HepG2 (cell line): Measurements from ENCODE around the gene GPR162. TPM values are rescaled to one million over a fixed set of nuclear protein-coding genes. Genes with fewer than 3 reads are reported as not detected.

Experiments used
- HDAC1 ChIP-seq: sonication (generic); formaldehyde crosslinking; IDR thresholded peaks from 2 replicates; pipeline ENCODE4 v1.5.1; 2020; ENCODE audit warnings: mild to moderate bottlenecking, missing genetic modification reagents
- HOXA9 ChIP-seq: sonication (generic); formaldehyde crosslinking; IDR thresholded peaks from 2 replicates; pipeline ENCODE4 v1.8.1; 2022; ENCODE audit warnings: missing genetic modification reagents, mild to moderate bottlenecking, moderate library complexity, borderline replicate concordance
- JDP2 ChIP-seq: sonication (generic); formaldehyde crosslinking; IDR thresholded peaks from 2 replicates; pipeline ENCODE4 v1.8.1; 2022; ENCODE audit warnings: missing genetic modification reagents, borderline replicate concordance
- MBNL3 ChIP-seq: fragments of 250-450 bp; sonication (Bioruptor Pico); conservative IDR thresholded peaks from 2 replicates; pipeline ENCODE4 v1.8.0; 2022; ENCODE audit warnings: mild to moderate bottlenecking, inconsistent platforms
- NBN ChIP-seq: fragments of 450-650 bp; conservative IDR thresholded peaks from 2 replicates; pipeline ENCODE4 v1.6.1; 2017
- PCBP2 ChIP-seq: fragments of 200-400 bp; formaldehyde crosslinking; optimal IDR thresholded peaks from 2 replicates; pipeline ENCODE3; 2018; ENCODE audit warnings: low read length, low read depth; ENCODE audit not compliant: poor library complexity, severe bottlenecking
- SP2 ChIP-seq: sonication (generic); formaldehyde crosslinking; IDR thresholded peaks from 2 replicates; pipeline ENCODE4 v1.5.1; 2020; ENCODE audit warnings: mild to moderate bottlenecking, missing genetic modification reagents
- ZBTB21 ChIP-seq: sonication (generic); formaldehyde crosslinking; IDR thresholded peaks from 2 replicates; pipeline ENCODE4 v1.4.0; 2020; ENCODE audit warnings: missing genetic modification reagents
- ZNF160 ChIP-seq: sonication (generic); formaldehyde crosslinking; IDR thresholded peaks from 2 replicates; pipeline ENCODE4 v1.8.0; 2022; ENCODE audit warnings: mild to moderate bottlenecking, inconsistent platforms, missing genetic modification reagents
- ZNF232 ChIP-seq: sonication (generic); formaldehyde crosslinking; IDR thresholded peaks from 2 replicates; pipeline ENCODE4 v1.4.0; 2020; ENCODE audit warnings: missing genetic modification reagents, borderline replicate concordance
- polyA plus RNA-seq, 8 experiments: library from polyadenylated mRNA; depleted of rRNA in 3 of 8; stranded (reverse) in 7 of 8; unstranded in 1 of 8; fragments of >200 nt; fragmentation: Illumina TruSeq in 4 of 8; extraction: Trizol in 4 of 8; gene quantifications; 2 replicates each; pipeline versions ENCODE4 v1.2.1 to v1.2.3, GENCODE V29; 2011 to 2016; ENCODE audit warnings: low read depth in 4 of 8, missing spikeins in 1 of 8, mixed read lengths in 1 of 8; ENCODE audit not compliant: insufficient read depth in 1 of 8
- total RNA-seq, 5 experiments: library from RNA; depleted of rRNA; stranded (reverse); fragments of >200 nt; fragmentation: Illumina TruSeq; extraction: Trizol; gene quantifications; 2 replicates each; pipeline ENCODE4 v1.2.3, GENCODE V29; 2016; ENCODE audit warnings: low read depth in 1 of 5
- TF ChIP-seq, protein P1 (sequence below): sonication (generic); formaldehyde crosslinking; IDR thresholded peaks from 2 replicates; pipeline ENCODE4 v1.5.0; 2020; ENCODE audit warnings: mild to moderate bottlenecking, missing genetic modification reagents, borderline replicate concordance
- TF ChIP-seq, protein P2 (sequence below): sonication (generic); formaldehyde crosslinking; IDR thresholded peaks from 2 replicates; pipeline ENCODE4 v1.4.0; 2020; ENCODE audit warnings: missing genetic modification reagents, mild to moderate bottlenecking, borderline replicate concordance
- TF ChIP-seq, protein P3 (sequence below): sonication (generic); formaldehyde crosslinking; conservative IDR thresholded peaks from 2 replicates; pipeline ENCODE4 v1.8.0; 2022; ENCODE audit warnings: mild to moderate bottlenecking, moderate library complexity, missing genetic modification reagents

Gene GPR162
- total and polyA plus RNA-seq, 2 of the 13 experiments (the other 11 are each of a cell fraction or from before 2014, with no cell fraction given): 0.08 TPM; not detected in 1

DNA sequence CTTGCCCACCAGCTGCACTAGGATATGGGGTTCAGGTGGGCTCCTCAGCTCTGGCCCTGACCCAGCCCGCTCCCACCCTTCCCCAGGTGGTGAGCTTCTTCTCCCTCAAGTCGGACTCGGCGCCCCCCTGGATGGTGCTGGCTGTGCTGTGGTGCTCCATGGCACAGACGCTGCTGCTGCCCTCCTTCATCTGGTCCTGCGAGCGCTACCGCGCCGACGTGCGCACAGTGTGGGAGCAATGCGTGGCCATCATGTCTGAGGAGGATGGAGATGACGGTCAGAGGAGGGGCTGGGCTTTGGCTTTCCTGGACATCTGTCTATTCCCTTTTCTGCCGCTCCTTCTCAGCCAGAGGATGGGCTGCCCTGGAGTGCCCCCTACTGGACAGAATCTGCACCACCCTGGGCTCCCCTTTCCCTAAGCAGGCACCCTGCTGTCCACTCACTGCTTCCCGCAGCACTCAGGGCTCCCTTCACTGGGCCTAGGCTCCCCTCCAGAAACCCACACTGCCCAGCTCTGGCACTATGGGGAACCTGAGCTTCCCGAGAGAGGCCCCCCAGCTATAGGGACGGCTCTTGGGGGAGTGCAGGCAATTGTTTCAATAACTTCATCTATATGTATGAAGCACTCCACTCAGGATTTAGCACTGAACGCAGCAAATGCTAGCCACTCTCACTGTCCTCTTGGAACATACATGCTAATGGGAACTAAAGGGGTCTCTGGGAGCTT, 3.9 kb downstream of the GPR162 start (continued):
- TF ChIP-seq, protein P1, sequence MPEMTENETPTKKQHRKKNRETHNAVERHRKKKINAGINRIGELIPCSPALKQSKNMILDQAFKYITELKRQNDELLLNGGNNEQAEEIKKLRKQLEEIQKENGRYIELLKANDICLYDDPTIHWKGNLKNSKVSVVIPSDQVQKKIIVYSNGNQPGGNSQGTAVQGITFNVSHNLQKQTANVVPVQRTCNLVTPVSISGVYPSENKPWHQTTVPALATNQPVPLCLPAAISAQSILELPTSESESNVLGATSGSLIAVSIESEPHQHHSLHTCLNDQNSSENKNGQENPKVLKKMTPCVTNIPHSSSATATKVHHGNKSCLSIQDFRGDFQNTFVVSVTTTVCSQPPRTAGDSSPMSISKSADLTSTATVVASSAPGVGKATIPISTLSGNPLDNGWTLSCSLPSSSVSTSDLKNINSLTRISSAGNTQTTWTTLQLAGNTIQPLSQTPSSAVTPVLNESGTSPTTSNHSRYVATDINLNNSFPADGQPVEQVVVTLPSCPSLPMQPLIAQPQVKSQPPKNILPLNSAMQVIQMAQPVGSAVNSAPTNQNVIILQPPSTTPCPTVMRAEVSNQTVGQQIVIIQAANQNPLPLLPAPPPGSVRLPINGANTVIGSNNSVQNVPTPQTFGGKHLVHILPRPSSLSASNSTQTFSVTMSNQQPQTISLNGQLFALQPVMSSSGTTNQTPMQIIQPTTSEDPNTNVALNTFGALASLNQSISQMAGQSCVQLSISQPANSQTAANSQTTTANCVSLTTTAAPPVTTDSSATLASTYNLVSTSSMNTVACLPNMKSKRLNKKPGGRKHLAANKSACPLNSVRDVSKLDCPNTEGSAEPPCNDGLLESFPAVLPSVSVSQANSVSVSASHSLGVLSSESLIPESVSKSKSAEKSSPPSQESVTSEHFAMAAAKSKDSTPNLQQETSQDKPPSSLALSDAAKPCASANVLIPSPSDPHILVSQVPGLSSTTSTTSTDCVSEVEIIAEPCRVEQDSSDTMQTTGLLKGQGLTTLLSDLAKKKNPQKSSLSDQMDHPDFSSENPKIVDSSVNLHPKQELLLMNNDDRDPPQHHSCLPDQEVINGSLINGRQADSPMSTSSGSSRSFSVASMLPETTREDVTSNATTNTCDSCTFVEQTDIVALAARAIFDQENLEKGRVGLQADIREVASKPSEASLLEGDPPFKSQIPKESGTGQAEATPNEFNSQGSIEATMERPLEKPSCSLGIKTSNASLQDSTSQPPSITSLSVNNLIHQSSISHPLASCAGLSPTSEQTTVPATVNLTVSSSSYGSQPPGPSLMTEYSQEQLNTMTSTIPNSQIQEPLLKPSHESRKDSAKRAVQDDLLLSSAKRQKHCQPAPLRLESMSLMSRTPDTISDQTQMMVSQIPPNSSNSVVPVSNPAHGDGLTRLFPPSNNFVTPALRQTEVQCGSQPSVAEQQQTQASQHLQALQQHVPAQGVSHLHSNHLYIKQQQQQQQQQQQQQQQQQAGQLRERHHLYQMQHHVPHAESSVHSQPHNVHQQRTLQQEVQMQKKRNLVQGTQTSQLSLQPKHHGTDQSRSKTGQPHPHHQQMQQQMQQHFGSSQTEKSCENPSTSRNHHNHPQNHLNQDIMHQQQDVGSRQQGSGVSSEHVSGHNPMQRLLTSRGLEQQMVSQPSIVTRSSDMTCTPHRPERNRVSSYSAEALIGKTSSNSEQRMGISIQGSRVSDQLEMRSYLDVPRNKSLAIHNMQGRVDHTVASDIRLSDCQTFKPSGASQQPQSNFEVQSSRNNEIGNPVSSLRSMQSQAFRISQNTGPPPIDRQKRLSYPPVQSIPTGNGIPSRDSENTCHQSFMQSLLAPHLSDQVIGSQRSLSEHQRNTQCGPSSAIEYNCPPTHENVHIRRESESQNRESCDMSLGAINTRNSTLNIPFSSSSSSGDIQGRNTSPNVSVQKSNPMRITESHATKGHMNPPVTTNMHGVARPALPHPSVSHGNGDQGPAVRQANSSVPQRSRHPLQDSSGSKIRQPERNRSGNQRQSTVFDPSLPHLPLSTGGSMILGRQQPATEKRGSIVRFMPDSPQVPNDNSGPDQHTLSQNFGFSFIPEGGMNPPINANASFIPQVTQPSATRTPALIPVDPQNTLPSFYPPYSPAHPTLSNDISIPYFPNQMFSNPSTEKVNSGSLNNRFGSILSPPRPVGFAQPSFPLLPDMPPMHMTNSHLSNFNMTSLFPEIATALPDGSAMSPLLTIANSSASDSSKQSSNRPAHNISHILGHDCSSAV (CRISPR knock-in tag): no peak
- TF ChIP-seq NBN: no peak
- TF ChIP-seq SP2 (CRISPR knock-in tag): no peak
- no peak for TF ChIP-seq HOXA9 (CRISPR knock-in tag)
- TF ChIP-seq, protein P2, sequence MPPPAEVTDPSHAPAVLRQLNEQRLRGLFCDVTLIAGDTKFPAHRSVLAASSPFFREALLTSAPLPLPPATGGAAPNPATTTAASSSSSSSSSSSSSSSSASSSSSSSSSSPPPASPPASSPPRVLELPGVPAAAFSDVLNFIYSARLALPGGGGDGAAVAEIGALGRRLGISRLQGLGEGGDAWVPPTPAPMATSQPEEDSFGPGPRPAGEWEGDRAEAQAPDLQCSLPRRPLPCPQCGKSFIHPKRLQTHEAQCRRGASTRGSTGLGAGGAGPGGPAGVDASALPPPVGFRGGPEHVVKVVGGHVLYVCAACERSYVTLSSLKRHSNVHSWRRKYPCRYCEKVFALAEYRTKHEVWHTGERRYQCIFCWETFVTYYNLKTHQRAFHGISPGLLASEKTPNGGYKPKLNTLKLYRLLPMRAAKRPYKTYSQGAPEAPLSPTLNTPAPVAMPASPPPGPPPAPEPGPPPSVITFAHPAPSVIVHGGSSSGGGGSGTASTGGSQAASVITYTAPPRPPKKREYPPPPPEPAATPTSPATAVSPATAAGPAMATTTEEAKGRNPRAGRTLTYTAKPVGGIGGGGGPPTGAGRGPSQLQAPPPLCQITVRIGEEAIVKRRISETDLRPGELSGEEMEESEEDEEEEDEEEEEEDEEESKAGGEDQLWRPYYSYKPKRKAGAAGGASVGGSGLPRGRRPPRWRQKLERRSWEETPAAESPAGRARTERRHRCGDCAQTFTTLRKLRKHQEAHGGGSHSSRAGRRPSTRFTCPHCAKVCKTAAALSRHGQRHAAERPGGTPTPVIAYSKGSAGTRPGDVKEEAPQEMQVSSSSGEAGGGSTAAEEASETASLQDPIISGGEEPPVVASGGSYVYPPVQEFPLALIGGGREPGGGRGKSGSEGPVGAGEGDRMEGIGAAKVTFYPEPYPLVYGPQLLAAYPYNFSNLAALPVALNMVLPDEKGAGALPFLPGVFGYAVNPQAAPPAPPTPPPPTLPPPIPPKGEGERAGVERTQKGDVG (CRISPR knock-in tag): peak; percentile 63; the same call in 1 of the 2 replicates
- TF ChIP-seq, protein P3, sequence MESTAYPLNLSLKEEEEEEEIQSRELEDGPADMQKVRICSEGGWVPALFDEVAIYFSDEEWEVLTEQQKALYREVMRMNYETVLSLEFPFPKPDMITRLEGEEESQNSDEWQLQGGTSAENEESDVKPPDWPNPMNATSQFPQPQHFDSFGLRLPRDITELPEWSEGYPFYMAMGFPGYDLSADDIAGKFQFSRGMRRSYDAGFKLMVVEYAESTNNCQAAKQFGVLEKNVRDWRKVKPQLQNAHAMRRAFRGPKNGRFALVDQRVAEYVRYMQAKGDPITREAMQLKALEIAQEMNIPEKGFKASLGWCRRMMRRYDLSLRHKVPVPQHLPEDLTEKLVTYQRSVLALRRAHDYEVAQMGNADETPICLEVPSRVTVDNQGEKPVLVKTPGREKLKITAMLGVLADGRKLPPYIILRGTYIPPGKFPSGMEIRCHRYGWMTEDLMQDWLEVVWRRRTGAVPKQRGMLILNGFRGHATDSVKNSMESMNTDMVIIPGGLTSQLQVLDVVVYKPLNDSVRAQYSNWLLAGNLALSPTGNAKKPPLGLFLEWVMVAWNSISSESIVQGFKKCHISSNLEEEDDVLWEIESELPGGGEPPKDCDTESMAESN (CRISPR knock-in tag): no peak
- no peak for TF ChIP-seq JDP2 (CRISPR knock-in tag)
- no peak for TF ChIP-seq ZBTB21
- TF ChIP-seq MBNL3 (CRISPR knock-in tag): no peak
- TF ChIP-seq PCBP2: no peak
- TF ChIP-seq ZNF232 (CRISPR knock-in tag): no peak
- no peak for TF ChIP-seq ZNF160
- TF ChIP-seq HDAC1: no peak
